Measurements from ENCODE around the gene TMPRSS6.
A peak's percentile ranks its signal among the peaks of the same experiment; 100 is the strongest.

Gene TMPRSS6

GRCh38 chr22:37044634-37045625 is 64.6 kb downstream of the TMPRSS6 start:
- H3K4me2 ChIP-seq (ENCODE audit: low read length) = no peak overlapping the region
- H3K27ac ChIP-seq (ENCODE audit: low read depth, low read length, poor library complexity, severe bottlenecking) = no peak overlapping the region
- no peaks in the 10 kb centered on the region for H3K4me1 ChIP-seq (ENCODE audit: insufficient read depth, low read length, severe bottlenecking)

GRCh38 chr22:37043828-37044538 is 65.5 kb downstream of the TMPRSS6 start:
- Histone ChIP-seq H3K27me3 (ENCODE audit: insufficient read depth, low read length) (peaks cover 4% of the 10 kb centered on the region; the same call in 1 of the 2 replicates), H4K20me1 (ENCODE audit: insufficient read depth, low read length) (no peaks in the 10 kb centered on the region), H3K9me2 (ENCODE audit: low read depth, low read length) (no peaks in the 10 kb centered on the region), H2AFZ (ENCODE audit: low read length) (no peak overlapping the region), H3K4me1 (ENCODE audit: insufficient read depth, low read length, severe bottlenecking) (no peaks in the 10 kb centered on the region), H3F3A (ENCODE audit: insufficient read depth, low read length) (no peaks in the 10 kb centered on the region), H3K79me2 (ENCODE audit: insufficient read depth, low read length) (no peaks in the 10 kb centered on the region), H3K4me2 (ENCODE audit: low read length) (no peak overlapping the region), H3K9ac (ENCODE audit: low read length) (no peak overlapping the region), H3K27ac (ENCODE audit: low read depth, low read length, poor library complexity, severe bottlenecking) (no peak overlapping the region), H3K36me3 (ENCODE audit: insufficient read depth, low read length) (no peaks in the 10 kb centered on the region), H3K9me3 (ENCODE audit: low read length) (no peaks in the 10 kb centered on the region), H3K4me3 (ENCODE audit: low read depth, low read length, poor library complexity, severe bottlenecking) (no peak overlapping the region)
- no peak for TF ChIP-seq EZH2 (IDR thresholded peaks at IDR 0.05; ENCODE audit: borderline replicate concordance, low read length)
- peak; percentile 81 for TF ChIP-seq CTCF (IDR thresholded peaks at IDR 0.05; ENCODE audit: low read length)

More at GRCh38 chr22:37044634-37045625, 64.6 kb downstream of the TMPRSS6 start:
- Histone ChIP-seq H3K4me3 (ENCODE audit: low read depth, low read length, poor library complexity, severe bottlenecking) (no peak overlapping the region), H3K9ac (ENCODE audit: low read length) (no peak overlapping the region), H3K9me3 (ENCODE audit: low read length) (no peaks in the 10 kb centered on the region), H3K27me3 (ENCODE audit: insufficient read depth, low read length) (peaks cover 4% of the 10 kb centered on the region; the same call in 1 of the 2 replicates), H3F3A (ENCODE audit: insufficient read depth, low read length) (no peaks in the 10 kb centered on the region), H2AFZ (ENCODE audit: low read length) (no peak overlapping the region), H3K36me3 (ENCODE audit: insufficient read depth, low read length) (no peaks in the 10 kb centered on the region), H3K79me2 (ENCODE audit: insufficient read depth, low read length) (no peaks in the 10 kb centered on the region), H3K9me2 (ENCODE audit: low read depth, low read length) (no peaks in the 10 kb centered on the region), H4K20me1 (ENCODE audit: insufficient read depth, low read length) (no peaks in the 10 kb centered on the region)
- TF ChIP-seq CTCF (IDR thresholded peaks at IDR 0.05; ENCODE audit: low read length) (no peak), EZH2 (IDR thresholded peaks at IDR 0.05; ENCODE audit: borderline replicate concordance, low read length) (no peak)

- TF ChIP-seq CTCF (IDR thresholded peaks at IDR 0.05; ENCODE audit: low read length) = no peak
- no peak for TF ChIP-seq EZH2 (IDR thresholded peaks at IDR 0.05; ENCODE audit: borderline replicate concordance, low read length)
- Histone ChIP-seq H3K27me3 (ENCODE audit: insufficient read depth, low read length) (peaks cover 4% of the 10 kb centered on the region; the same call in 1 of the 2 replicates), H3K9ac (ENCODE audit: low read length) (no peak overlapping the region), H3K9me2 (ENCODE audit: low read depth, low read length) (no peaks in the 10 kb centered on the region), H3K9me3 (ENCODE audit: low read length) (no peaks in the 10 kb centered on the region), H3K4me2 (ENCODE audit: low read length) (no peak overlapping the region), H4K20me1 (ENCODE audit: insufficient read depth, low read length) (no peaks in the 10 kb centered on the region), H3K27ac (ENCODE audit: low read depth, low read length, poor library complexity, severe bottlenecking) (no peak overlapping the region), H3K4me3 (ENCODE audit: low read depth, low read length, poor library complexity, severe bottlenecking) (no peak overlapping the region), H2AFZ (ENCODE audit: low read length) (no peak overlapping the region), H3K4me1 (ENCODE audit: insufficient read depth, low read length, severe bottlenecking) (no peaks in the 10 kb centered on the region), H3K79me2 (ENCODE audit: insufficient read depth, low read length) (no peaks in the 10 kb centered on the region), H3K36me3 (ENCODE audit: insufficient read depth, low read length) (no peaks in the 10 kb centered on the region), H3F3A (ENCODE audit: insufficient read depth, low read length) (no peaks in the 10 kb centered on the region)
These were observed 66.2 kb downstream of the TMPRSS6 start for GRCh38 chr22:37043209-37043827.
